Hepatocyte (in vitro differentiated cells): Measurements from ENCODE around the gene CDCA3.

Experiments used
- CTCF ChIP-seq: fragments of 200-600 bp; sonication (generic); IDR thresholded peaks from 2 replicates; pipeline ENCODE4 v1.5.1; 2016; ENCODE audit warnings: antibody characterized with exemption, mild to moderate bottlenecking; ENCODE audit not compliant: poor library complexity
- EZH2 ChIP-seq: fragments of 200-600 bp; sonication (generic); IDR thresholded peaks from 2 replicates; pipeline ENCODE4 v1.6.1; 2016; ENCODE audit warnings: antibody characterized with exemption, mild to moderate bottlenecking, borderline replicate concordance

DNA sequence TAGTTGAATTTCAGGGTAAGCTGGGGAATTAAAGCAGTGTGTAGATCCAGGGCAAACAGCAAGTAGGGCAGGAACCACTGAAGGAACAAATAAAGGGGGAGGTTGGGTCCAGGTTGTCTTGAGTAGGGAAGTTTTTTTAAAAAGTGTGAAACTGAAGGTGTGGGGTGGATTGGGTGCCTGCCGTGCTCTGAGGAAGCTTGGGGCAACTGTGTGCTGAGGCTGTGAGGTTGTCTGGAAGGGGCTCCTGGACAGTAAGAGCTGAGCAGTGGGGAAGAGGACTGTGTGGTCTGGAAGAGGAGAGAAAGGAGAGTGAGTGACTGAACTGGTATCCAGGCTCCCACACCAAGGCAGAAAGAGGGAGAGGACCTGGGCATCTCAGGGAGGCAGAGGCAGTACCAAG lies 40.3 kb downstream of the CDCA3 start:
- TF ChIP-seq EZH2, result no peak
- no peak for TF ChIP-seq CTCF
